HG03097 (cell line): Measurements from ENCODE around the gene NFX1.
A peak's percentile ranks its signal among the peaks of the same experiment; 100 is the strongest.

Experiments used
- ATAC-seq: cut with Tn5 transposase; IDR thresholded peaks from one replicate; pipeline ENCODE4 v1.9.1; 2021; ENCODE audit not compliant: unreplicated experiment, low FRiP score

NFX1 gene

GRCh38 chr9:33265211-33265865 is 25.0 kb upstream of the NFX1 start:
- no peak for ATAC-seq

DNA sequence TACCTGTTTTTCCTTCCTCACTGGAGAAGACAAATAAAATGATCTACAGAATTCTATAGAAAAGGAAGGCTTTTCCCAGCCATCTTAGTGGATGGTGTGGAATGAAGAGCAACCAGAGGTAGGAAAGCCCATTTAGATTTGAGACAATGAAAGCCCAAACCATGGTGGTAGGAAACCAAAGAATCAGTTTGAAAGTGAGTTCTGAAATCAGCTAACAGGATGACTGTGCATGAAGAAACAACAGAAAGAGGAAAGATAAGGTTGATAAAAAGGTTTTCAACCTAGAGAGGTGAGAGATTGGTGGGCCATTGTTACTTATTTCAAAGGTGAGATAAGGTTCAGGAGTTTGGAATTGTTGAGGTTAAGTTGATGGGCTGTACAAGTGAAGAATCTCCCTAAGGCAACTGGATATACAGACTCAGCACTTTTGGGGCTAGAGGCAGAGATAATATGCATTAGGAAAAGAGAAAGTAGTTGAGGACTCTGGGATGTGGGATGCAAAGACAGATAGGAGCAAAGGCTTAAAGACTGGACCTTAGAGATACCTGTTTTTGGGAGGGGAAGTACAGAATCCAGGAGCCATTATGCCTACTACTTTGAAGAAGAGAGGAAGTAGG is 23.1 kb upstream of the NFX1 start:
- ATAC-seq, result no peak

DNA sequence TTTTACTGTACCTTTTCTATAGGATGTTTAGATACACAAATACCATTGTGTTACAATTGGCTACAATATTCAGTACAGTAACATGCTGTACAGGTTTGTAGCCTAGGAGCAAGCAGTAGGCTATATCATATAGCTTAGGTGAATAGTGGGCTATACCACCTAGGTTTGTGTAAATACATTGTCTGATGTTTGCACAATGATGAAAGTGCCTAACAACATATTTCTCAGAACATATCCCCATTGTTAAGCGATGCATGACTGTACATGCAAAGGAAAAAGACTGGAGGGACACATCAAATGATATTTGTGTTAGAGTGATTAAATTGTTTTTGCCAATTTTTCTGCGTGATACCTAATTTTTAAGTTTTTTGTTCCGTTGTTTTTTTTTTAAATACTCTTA is 20.2 kb upstream of the NFX1 start:
- ATAC-seq, result no peak

DNA sequence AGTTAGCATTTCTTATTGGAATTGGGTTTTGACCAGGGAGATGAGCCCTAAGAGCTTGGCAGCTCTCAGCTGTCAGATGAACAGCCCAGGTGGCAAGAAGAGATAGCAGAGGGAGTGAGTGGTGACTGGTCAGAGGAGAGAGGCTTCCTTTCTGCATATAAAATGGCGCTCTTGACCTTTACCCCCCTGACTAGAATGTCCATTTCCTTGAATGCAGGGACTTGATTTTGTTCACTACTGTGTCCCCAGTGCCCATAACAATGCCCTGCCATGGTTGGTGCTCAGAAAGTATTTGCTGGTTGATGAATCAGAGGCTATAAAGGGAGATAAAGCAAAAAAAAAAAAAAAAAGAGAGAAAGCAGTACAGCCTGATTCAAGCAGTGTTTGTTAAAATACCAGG is 18.3 kb upstream of the NFX1 start:
- no peak for ATAC-seq

- ATAC-seq, result no peak
Observed at GRCh38 chr9:33273266-33273971, 16.9 kb upstream of the NFX1 start.

- ATAC-seq, result no peak
Observed at GRCh38 chr9:33273972-33274328, 16.4 kb upstream of the NFX1 start.

DNA sequence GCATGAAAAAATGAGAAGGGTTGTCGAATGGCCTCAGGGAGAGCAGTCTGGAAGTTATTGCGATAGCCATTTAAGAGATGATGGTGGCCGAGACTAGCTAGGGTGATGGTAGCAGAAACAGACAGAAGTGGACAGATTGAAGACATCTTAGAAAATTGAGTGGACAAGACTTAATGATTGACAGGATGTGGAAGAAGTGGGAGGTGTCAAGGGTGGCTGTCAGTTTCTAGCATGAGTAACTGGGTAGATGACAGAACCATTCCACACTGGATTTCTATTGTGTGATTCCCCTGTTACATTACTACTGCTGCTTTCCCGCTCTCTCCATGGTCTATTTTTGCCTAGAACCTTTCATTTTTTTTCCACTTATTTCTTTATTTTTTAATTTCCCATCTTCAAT is 12.8 kb upstream of the NFX1 start:
- ATAC-seq, result no peak

- no peak for ATAC-seq
Observed at GRCh38 chr9:33285502-33285901, 4.8 kb upstream of the NFX1 start.

- ATAC-seq, result no peak
Observed at GRCh38 chr9:33287087-33287490, 3.2 kb upstream of the NFX1 start.

DNA sequence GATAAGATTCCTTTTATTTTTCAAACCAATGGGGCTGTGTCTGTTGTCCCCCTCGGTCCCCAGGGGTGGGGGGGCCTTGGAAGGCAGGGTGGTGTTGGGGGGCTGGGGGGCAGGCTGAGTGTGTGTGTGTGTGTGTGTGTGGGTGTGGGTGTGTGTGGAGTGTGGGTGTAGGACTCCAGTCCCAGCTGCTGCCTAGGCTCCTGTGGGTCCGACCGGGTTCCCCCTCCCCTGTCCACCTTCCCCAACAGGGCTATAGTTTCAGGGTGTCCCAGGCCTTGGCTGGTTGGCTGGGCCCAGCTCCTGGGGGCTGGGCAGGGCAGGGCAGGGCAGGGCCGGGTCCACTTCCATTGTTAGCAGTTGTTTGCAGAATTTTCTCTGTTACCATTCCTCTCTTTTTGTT is 2.1 kb upstream of the NFX1 start:
- ATAC-seq, result no peak

DNA sequence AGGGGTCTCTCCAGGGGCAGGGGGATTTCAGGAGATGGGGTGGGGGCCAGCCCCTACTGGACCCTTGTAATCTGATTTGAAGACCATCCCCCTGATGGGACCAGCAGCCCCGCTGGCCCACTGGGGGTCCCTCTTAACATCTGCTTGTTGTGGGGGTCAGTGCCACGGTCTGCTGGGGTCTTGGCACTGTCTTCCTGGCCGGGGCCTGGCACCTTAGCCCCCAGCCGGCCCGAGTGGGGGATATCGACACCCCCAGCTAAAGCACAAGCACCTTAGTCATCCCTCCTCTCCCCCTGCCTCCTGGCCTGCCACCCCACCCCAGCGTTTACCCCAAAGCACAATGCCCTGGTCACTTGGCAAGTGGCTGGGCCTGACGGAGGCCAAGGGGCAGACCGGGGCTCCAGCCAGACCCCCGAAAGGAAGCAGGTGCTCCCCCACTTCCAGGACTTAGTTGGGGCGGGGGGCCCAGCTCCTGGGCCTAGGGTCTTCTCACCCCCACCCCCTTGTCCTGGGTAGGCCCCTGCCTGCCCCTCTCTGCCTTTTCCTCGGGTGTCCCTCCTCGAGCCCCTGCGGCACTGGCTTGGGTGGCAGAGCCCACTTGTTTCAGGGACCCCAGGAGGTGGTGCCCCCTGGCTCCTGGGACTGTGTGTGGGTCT is 1.4 kb upstream of the NFX1 start:
- no peak for ATAC-seq

GRCh38 chr9:33289496-33289895 is 820 bp upstream of the NFX1 start:
- ATAC-seq, result no peak

GRCh38 chr9:33289936-33290246 is 425 bp upstream of the NFX1 start:
- ATAC-seq, result no peak

- no peak for ATAC-seq
Observed at GRCh38 chr9:33291031-33291397, 698 bp downstream of the NFX1 start.

- ATAC-seq, result no peak
Observed at GRCh38 chr9:33291901-33292300, 1.6 kb downstream of the NFX1 start.

DNA sequence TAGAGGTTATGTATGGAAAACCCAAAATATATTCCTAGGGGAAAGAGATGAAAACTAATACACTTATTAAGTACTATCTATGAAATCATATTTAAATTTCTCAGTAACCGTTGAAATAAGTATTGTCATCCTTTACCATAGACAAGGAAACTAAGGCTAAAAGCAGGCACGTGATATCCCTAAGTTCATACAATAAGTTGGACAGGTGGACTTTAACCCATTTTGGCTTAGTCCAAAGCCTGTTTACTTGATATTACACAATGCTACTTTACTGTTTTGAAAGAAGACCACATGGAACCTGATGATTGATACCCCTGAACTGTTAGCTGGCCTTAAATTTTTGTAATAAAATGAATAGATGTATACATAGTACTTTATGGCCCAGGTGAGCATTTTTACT is 3.5 kb downstream of the NFX1 start:
- ATAC-seq, result no peak

DNA sequence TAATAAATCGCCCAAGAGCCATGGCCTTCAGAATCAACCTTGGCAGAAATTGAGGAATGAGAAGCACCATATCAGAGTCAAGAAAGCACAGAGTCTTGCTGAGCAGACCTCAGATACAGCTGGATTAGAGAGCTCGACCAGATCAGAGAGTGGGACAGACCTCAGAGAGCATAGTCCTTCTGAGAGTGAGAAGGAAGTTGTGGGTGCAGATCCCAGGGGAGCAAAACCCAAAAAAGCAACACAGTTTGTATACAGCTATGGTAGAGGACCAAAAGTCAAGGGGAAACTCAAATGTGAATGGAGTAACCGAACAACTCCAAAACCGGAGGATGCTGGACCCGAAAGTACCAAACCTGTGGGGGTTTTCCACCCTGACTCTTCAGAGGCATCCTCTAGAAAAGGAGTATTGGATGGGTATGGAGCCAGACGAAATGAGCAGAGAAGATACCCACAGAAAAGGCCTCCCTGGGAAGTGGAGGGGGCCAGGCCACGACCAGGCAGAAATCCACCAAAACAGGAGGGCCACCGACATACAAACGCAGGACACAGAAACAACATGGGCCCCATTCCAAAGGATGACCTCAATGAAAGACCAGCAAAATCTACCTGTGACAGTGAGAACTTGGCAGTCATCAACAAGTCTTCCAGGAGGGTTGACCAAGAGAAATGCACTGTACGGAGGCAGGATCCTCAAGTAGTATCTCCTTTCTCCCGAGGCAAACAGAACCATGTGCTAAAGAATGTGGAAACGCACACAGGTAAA is 4.5 kb downstream of the NFX1 start:
- no peak for ATAC-seq

DNA sequence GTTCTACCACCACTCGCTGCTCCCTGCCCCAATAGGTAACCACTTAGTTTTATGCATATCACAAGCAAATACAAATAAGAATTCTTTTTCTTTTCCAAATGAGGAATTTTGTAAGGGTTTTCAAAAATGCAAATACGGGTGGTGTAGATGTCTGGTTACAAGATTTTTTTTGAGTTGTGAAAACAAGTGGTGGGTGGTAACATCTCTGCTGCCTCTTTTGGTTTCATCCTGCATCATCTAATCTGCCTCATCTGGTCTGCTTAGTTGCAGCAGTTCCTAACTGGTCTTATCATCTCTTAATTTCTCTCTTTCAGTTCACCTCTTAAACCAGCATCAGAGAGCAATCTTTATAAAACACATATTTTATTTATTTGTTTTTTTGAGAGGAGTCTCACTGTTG is 5.3 kb downstream of the NFX1 start:
- peak; percentile 29 for ATAC-seq

DNA sequence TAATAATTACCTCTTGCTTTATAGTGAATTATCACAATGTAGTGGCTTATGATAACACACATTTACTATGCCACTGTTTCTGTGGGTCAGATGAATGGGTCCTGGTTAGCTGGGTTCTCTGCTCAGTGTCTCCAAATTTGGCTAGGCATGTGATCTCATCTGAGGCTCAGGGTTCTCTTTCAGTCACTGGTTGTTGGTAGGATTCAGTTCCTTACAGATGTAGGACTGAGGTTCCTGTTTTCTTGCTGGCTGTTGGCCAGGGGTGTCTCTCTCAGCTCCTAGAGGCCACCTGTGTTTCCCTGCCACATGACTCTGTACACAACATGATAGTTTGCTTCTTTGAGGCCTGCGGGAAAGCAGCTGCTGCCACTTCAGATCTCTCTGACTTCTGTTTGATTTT is 7.1 kb downstream of the NFX1 start:
- ATAC-seq, result peak; percentile 76

- ATAC-seq, result no peak
Observed at GRCh38 chr9:33300546-33300945, 10.2 kb downstream of the NFX1 start.

DNA sequence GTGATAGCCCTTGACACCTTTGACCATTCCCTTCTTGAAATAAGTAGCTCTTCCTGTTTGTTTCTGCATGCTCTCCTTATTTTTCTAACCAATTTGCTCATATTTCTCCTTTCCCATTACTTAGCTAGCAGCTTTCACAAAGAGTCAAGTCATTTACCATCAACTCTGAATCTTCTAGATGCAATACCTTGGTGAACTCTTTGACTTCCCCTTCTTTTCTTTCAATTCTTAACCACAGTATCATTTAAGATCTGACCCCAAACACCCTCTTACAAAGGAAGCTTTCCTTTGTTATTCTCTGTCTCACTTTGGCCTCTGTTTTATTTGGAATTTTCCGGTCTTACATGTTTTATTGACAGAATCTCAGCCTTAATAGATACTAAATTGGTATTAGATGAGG is 14.0 kb downstream of the NFX1 start:
- no peak for ATAC-seq
